ENCODE measurements around the gene NEIL3. TPM values are rescaled to one million over a fixed set of nuclear protein-coding genes. Genes with fewer than 3 reads are reported as not detected.

NEIL3 gene
- total and polyA plus RNA-seq, 2 of the 8 experiments (the other 6 are each of a cell fraction or from before 2014, with no cell fraction given): 5.5 to 11.0 TPM

GRCh38 chr4:177400030-177400429, 90.4 kb downstream of the NEIL3 start (continued):
- no peak for TF ChIP-seq CHD7 (IDR thresholded peaks at IDR 0.05; ENCODE audit: insufficient replicate concordance, low read length)

Data from H1 (cell line).